H9 (cell line): ENCODE data around the gene CRIP2. TPM values are rescaled to one million over a fixed set of nuclear protein-coding genes. Genes with fewer than 3 reads are reported as not detected.

ENCODE experiments used
- DNase-seq: peaks from one replicate; pipeline ENCODE4 v3.0.0-alpha.2; 2017
- H2AFZ ChIP-seq: one replicate; pipeline ENCODE4 v1.6.1; 2013; ENCODE audit warnings: mild to moderate bottlenecking, low read length, control low read depth, moderate library complexity
- H2AK5ac ChIP-seq: 2 replicates; pipeline ENCODE4 v1.6.1; 2013; ENCODE audit warnings: low read length, control low read depth, mixed read lengths; ENCODE audit not compliant: insufficient read length
- H2BK120ac ChIP-seq: one replicate; pipeline ENCODE4 v1.6.1; 2013; ENCODE audit warnings: low read depth, mild to moderate bottlenecking, low read length, control low read depth, inconsistent platforms; ENCODE audit not compliant: poor library complexity, severe bottlenecking
- H2BK12ac ChIP-seq: 2 replicates; pipeline ENCODE4 v1.6.1; 2013; ENCODE audit warnings: low read length, control low read depth, mixed read lengths, low read depth; ENCODE audit not compliant: insufficient read length
- H2BK15ac ChIP-seq: 2 replicates; pipeline ENCODE4 v1.6.1; 2013; ENCODE audit warnings: low read depth, low read length, control low read depth
- H2BK20ac ChIP-seq: one replicate; pipeline ENCODE4 v1.6.1; 2013; ENCODE audit warnings: low read depth, mild to moderate bottlenecking, low read length, control low read depth, inconsistent platforms; ENCODE audit not compliant: poor library complexity, severe bottlenecking
- H2BK5ac ChIP-seq: 2 replicates; pipeline ENCODE4 v1.6.1; 2013; ENCODE audit warnings: low read length, control low read depth, mixed read lengths; ENCODE audit not compliant: insufficient read length
- H3K14ac ChIP-seq: 2 replicates; pipeline ENCODE4 v1.6.1; 2013; ENCODE audit warnings: low read length, control low read depth; ENCODE audit not compliant: insufficient read depth
- H3K18ac ChIP-seq: 2 replicates; pipeline ENCODE4 v1.6.1; 2013; ENCODE audit warnings: low read depth, mild to moderate bottlenecking, mixed read lengths, low read length, control low read depth; ENCODE audit not compliant: insufficient read length
- H3K23ac ChIP-seq: 2 replicates; pipeline ENCODE4 v1.6.1; 2013; ENCODE audit warnings: low read length, control low read depth, mixed read lengths, low read depth; ENCODE audit not compliant: insufficient read length
- H3K23me2 ChIP-seq: 2 replicates; pipeline ENCODE4 v1.6.1; 2013; ENCODE audit warnings: low read depth, mild to moderate bottlenecking, mixed read lengths, low read length, control low read depth; ENCODE audit not compliant: insufficient read length, poor library complexity, severe bottlenecking
- H3K27ac ChIP-seq: 2 replicates; pipeline ENCODE4 v1.5.1; 2013; ENCODE audit warnings: low read length, control low read depth, mixed read lengths, low read depth; ENCODE audit not compliant: insufficient read length
- H3K27me3 ChIP-seq: 2 replicates; pipeline ENCODE4 v1.6.1; 2013; ENCODE audit warnings: low read length, control low read depth, inconsistent platforms; ENCODE audit not compliant: insufficient read depth
- H3K4ac ChIP-seq: 2 replicates; pipeline ENCODE4 v1.6.1; 2013; ENCODE audit warnings: low read depth, mild to moderate bottlenecking, control low read depth, inconsistent platforms, low read length, moderate library complexity
- H3K4me1 ChIP-seq: 2 replicates; pipeline ENCODE4 v1.6.1; 2013; ENCODE audit warnings: low read length, control low read depth, inconsistent platforms; ENCODE audit not compliant: insufficient read depth
- H3K4me2 ChIP-seq: 2 replicates; pipeline ENCODE4 v1.6.1; 2013; ENCODE audit warnings: low read length, control low read depth, mixed read lengths; ENCODE audit not compliant: insufficient read length, insufficient read depth
- H3K56ac ChIP-seq: 2 replicates; pipeline ENCODE4 v1.6.1; 2013; ENCODE audit warnings: low read depth, mild to moderate bottlenecking, mixed read lengths, low read length, control low read depth; ENCODE audit not compliant: insufficient read length
- H3K79me1 ChIP-seq: 2 replicates; pipeline ENCODE4 v1.6.1; 2013; ENCODE audit warnings: low read depth, mild to moderate bottlenecking, moderate library complexity, low read length, control low read depth, inconsistent platforms; ENCODE audit not compliant: insufficient read depth, poor library complexity, severe bottlenecking
- H3K79me2 ChIP-seq: 2 replicates; pipeline ENCODE4 v1.6.1; 2013; ENCODE audit warnings: low read length, control low read depth, inconsistent platforms; ENCODE audit not compliant: insufficient read depth
- H3K9ac ChIP-seq: 2 replicates; pipeline ENCODE4 v1.6.1; 2013; ENCODE audit warnings: low read length, control low read depth, mixed read lengths; ENCODE audit not compliant: insufficient read length; ENCODE audit errors: extremely low read depth
- H3K9me3 ChIP-seq: one replicate; pipeline ENCODE4 v1.6.1; 2013; ENCODE audit warnings: low read depth, low read length, inconsistent platforms; ENCODE audit not compliant: control insufficient read depth
- H3T11ph ChIP-seq: one replicate; pipeline ENCODE4 v1.6.1; 2013; ENCODE audit warnings: mild to moderate bottlenecking, low read length, control low read depth, inconsistent platforms
- H4K20me1 ChIP-seq: one replicate; pipeline ENCODE4 v1.6.1; 2013; ENCODE audit not compliant: control insufficient read depth, insufficient read length, insufficient read depth
- H4K5ac ChIP-seq: 2 replicates; pipeline ENCODE4 v1.6.1; 2013; ENCODE audit warnings: low read depth, mild to moderate bottlenecking, mixed read lengths, low read length, control low read depth; ENCODE audit not compliant: insufficient read length
- H4K8ac ChIP-seq: replicated peaks from 2 replicates; pipeline ENCODE4 v1.6.1; 2013; ENCODE audit warnings: low read length, control low read depth, mixed read lengths, low read depth; ENCODE audit not compliant: insufficient read length
- H4K91ac ChIP-seq: 2 replicates; pipeline ENCODE4 v1.6.1; 2013; ENCODE audit warnings: low read depth, mild to moderate bottlenecking, moderate library complexity, mixed read lengths, low read length, control low read depth; ENCODE audit not compliant: insufficient read length
- H3K27ac Mint-ChIP-seq, 3 experiments: 2 replicates in 2 of 3; 3 replicates in 1 of 3; pipeline ENCODE4 v1.8.0; 2020 to 2021; ENCODE audit warnings: mixed read lengths in 3 of 3, mild to moderate bottlenecking in 1 of 3, moderate library complexity in 1 of 3
- H3K27me3 Mint-ChIP-seq: 2 replicates; pipeline ENCODE4 v1.8.0; 2021; ENCODE audit warnings: low read depth, mild to moderate bottlenecking, moderate library complexity, mixed read lengths
- H3K36me3 Mint-ChIP-seq, 3 experiments: 2 replicates in 2 of 3; 3 replicates in 1 of 3; pipeline ENCODE4 v1.8.0; 2020 to 2021; ENCODE audit warnings: low read depth in 3 of 3, mixed read lengths in 3 of 3; ENCODE audit not compliant: insufficient read depth in 1 of 3
- H3K4me1 Mint-ChIP-seq, 2 experiments: 2 replicates each; pipeline ENCODE4 v1.8.0; 2020; ENCODE audit warnings: mixed read lengths in 2 of 2
- H3K4me3 Mint-ChIP-seq, 2 experiments: 2 replicates in 1 of 2; 3 replicates in 1 of 2; pipeline ENCODE4 v1.8.0; 2020 to 2021; ENCODE audit warnings: mild to moderate bottlenecking in 2 of 2, mixed read lengths in 2 of 2, moderate library complexity in 1 of 2
- H3K9me3 Mint-ChIP-seq, 2 experiments: 2 replicates in 1 of 2; 3 replicates in 1 of 2; pipeline ENCODE4 v1.8.0; 2020; ENCODE audit warnings: mild to moderate bottlenecking in 2 of 2, mixed read lengths in 2 of 2, moderate library complexity in 1 of 2
- WGBS: extraction: QIAGEN DNeasy Blood & Tissue Kit; methylation state at CpG from one replicate; pipeline ENCODE4 v1.1.7; 2013; ENCODE audit warnings: missing lambda C conversion rate, low lambda C conversion rate, mixed read lengths; ENCODE audit not compliant: insufficient read length; ENCODE audit errors: extremely low coverage; 5-methylcytosine and 5-hydroxymethylcytosine counted together
- total RNA-seq: library from RNA; stranded (reverse); gene quantifications from 2 replicates; pipeline ENCODE4 v1.2.1, GENCODE V29; 2021
- TF ChIP-seq, protein P1 (sequence below): fragments of 200-600 bp; sonication (generic); conservative IDR thresholded peaks from 3 replicates; pipeline ENCODE4 v1.8.0; 2021; ENCODE audit warnings: antibody characterized with exemption, mild to moderate bottlenecking

Gene CRIP2
- total RNA-seq, 1 experiment from 2014 or later, result 5.7 TPM

DNA sequence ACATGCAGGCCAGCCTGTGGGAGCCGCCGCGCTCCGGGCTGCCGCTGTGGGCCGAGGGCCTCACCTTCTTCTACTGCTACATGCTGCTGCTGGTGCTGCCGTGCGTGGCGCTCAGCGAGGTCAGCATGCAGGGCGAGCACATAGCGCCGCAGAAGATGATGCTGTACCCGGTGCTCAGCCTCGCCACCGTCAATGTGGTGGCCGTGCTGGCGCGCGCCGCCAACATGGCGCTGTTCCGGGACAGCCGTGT is 54.6 kb downstream of the CRIP2 start:
- Histone ChIP-seq H3K23me2 (peaks cover 7% of the 10 kb centered on the region), H2BK5ac (no peak overlapping the region), H2AFZ (no peak overlapping the region), H3K79me2 (no peaks in the 10 kb centered on the region), H3K27ac (no peak overlapping the region), H3K4ac (no peak overlapping the region), H3K4me1 (no peaks in the 10 kb centered on the region; the same call in 1 of the 2 replicates), H2BK20ac (no peak overlapping the region), H3K23ac (no peak overlapping the region), H4K91ac (no peak overlapping the region), H4K8ac (no peak overlapping the region), H3K9me3 (no peaks in the 10 kb centered on the region), H2BK15ac (no peak overlapping the region), H4K20me1 (no peaks in the 10 kb centered on the region), H4K5ac (no peak overlapping the region), H3K27me3 (peaks cover 16% of the 10 kb centered on the region; the same call in 1 of the 2 replicates), H2BK12ac (no peak overlapping the region), H3T11ph (no peak overlapping the region), H2BK120ac (no peak overlapping the region), H2AK5ac (no peak overlapping the region), H3K9ac (no peak overlapping the region), H3K14ac (no peak overlapping the region), H3K79me1 (no peaks in the 10 kb centered on the region), H3K4me2 (no peak overlapping the region), H3K56ac (no peak overlapping the region), H3K18ac (no peak overlapping the region)
- DNase-seq, result no peak
- H3K27me3 Mint-ChIP-seq, result peaks cover 54% of the 10 kb centered on the region
- H3K4me3 Mint-ChIP-seq, result 0 out of 5 replicates have a peak overlapping the region, but pooled peaks of 1 of the 2 experiments have one; percentile 57
- TF ChIP-seq, protein P1, sequence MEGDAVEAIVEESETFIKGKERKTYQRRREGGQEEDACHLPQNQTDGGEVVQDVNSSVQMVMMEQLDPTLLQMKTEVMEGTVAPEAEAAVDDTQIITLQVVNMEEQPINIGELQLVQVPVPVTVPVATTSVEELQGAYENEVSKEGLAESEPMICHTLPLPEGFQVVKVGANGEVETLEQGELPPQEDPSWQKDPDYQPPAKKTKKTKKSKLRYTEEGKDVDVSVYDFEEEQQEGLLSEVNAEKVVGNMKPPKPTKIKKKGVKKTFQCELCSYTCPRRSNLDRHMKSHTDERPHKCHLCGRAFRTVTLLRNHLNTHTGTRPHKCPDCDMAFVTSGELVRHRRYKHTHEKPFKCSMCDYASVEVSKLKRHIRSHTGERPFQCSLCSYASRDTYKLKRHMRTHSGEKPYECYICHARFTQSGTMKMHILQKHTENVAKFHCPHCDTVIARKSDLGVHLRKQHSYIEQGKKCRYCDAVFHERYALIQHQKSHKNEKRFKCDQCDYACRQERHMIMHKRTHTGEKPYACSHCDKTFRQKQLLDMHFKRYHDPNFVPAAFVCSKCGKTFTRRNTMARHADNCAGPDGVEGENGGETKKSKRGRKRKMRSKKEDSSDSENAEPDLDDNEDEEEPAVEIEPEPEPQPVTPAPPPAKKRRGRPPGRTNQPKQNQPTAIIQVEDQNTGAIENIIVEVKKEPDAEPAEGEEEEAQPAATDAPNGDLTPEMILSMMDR, result no peak
- H3K27ac Mint-ChIP-seq, result no peak overlapping the region
- H3K36me3 Mint-ChIP-seq, result no peaks in the 10 kb centered on the region; a peak in 1 of 7 replicates
- peaks cover 0 to 33% of the 10 kb centered on the region in 2 experiments; a peak in 2 of 5 replicates for H3K9me3 Mint-ChIP-seq
- WGBS, result no CpG with 5 or more reads among the region's 24 CpGs
- H3K4me1 Mint-ChIP-seq, result no peaks in the 10 kb centered on the region

Other genes starting within 250 kb of the CRIP2 start
- 22.9 and 23.3 TPM in 2 replicates for gene BTBD6, start 226.3 kb upstream of the CRIP2 start, total RNA-seq
- 27.0 and 28.3 TPM in 2 replicates for gene BRF1, start 173.8 kb upstream of the CRIP2 start, total RNA-seq
- gene PACS2, start 160.1 kb upstream of the CRIP2 start, total RNA-seq, result 63.5 and 72.5 TPM in 2 replicates
- gene TEX22, start 76.3 kb upstream of the CRIP2 start, total RNA-seq, result 0.50 and 0.83 TPM in 2 replicates
- 222 and 230 TPM in 2 replicates for gene MTA1, start 55.0 kb upstream of the CRIP2 start, total RNA-seq
- 6.9 and 8.8 TPM in 2 replicates for gene CRIP1, start 12.1 kb downstream of the CRIP2 start, total RNA-seq
- gene TEDC1, start 16.4 kb downstream of the CRIP2 start, total RNA-seq, result 26.2 TPM in 2 replicates
- 1.0 and 2.6 TPM in 2 replicates for gene TMEM121, start 51.8 kb downstream of the CRIP2 start, total RNA-seq